ENCODE results near the gene FAM151B. TPM values are rescaled to one million over a fixed set of nuclear protein-coding genes. Genes with fewer than 3 reads are reported as not detected.

FAM151B gene
- total and polyA plus RNA-seq, 2 of the 8 experiments (the other 6 are each of a cell fraction or from before 2014, with no cell fraction given) = 0.62 to 1.1 TPM

GRCh38 chr5:80439213-80439612 is 48.7 kb upstream of the FAM151B start (continued):
- TF ChIP-seq KDM1A (IDR thresholded peaks at IDR 0.05; ENCODE audit: borderline replicate concordance, low read length) = no peak
- no peak for TF ChIP-seq CTCF (IDR thresholded peaks at IDR 0.05; ENCODE audit: control extremely low read depth in 1 of 3, insufficient read depth in 1 of 3, low read depth in 1 of 3, low read length in 3 of 3)
- TF ChIP-seq POU5F1 (IDR thresholded peaks at IDR 0.05; ENCODE audit: low read depth, low read length) = no peak
- no peak for TF ChIP-seq TAF7 (optimal IDR thresholded peaks at IDR 0.05; ENCODE audit: borderline replicate concordance, low read depth, low read length)
- no peak for TF ChIP-seq TBP (IDR thresholded peaks at IDR 0.05; ENCODE audit: low read depth, low read length)
